Adrenal gland (tissue), 19 donors: ENCODE measurements around the gene CHD1. TPM values are rescaled to one million over a fixed set of nuclear protein-coding genes. Genes with fewer than 3 reads are reported as not detected.

ENCODE experiments used
- DNase-seq, 7 donors: peaks; one replicate each; pipeline ENCODE4 v3.0.0-alpha.2; 2019 to 2020
- H3K27ac ChIP-seq, 5 donors: fragments of 200-600 bp; sonication (generic) in 4 of 5; 1 replicate in 3 of 5; 2 replicates in 2 of 5; pipeline versions ENCODE4 v1.5.1 to v1.8.0; 2016 to 2020; ENCODE audit warnings: mild to moderate bottlenecking in 1 of 5
- H3K27me3 ChIP-seq: fragments of 200-600 bp; 2 replicates; pipeline ENCODE4 v1.8.0; 2021
- H3K36me3 ChIP-seq, 2 donors: fragments of 200-600 bp; replicated peaks in 1 of 2; 1 replicate in 1 of 2; 2 replicates in 1 of 2; pipeline versions ENCODE4 v1.5.1 to v1.8.0; 2018 to 2022
- H3K4me1 ChIP-seq, 2 donors: fragments of 200-600 bp; replicated peaks in 1 of 2; 1 replicate in 1 of 2; 2 replicates in 1 of 2; pipeline versions ENCODE4 v1.5.1 to v1.8.0; 2018 to 2021
- H3K4me3 ChIP-seq, 4 donors: fragments of 200-600 bp; sonication (generic) in 3 of 4; one replicate each; pipeline ENCODE4 v1.5.1; 2016 to 2018
- H3K9me3 ChIP-seq, 3 donors: fragments of 200-600 bp; sonication (generic) in 1 of 3; replicated peaks in 1 of 3; 1 replicate in 2 of 3; 2 replicates in 1 of 3; pipeline versions ENCODE4 v1.5.1 to v1.8.0; 2016 to 2021
- POLR2A ChIP-seq, 2 donors: fragments of 450-650 bp; IDR thresholded peaks; one replicate each; pipeline ENCODE4 v1.6.1; 2017; ENCODE audit warnings: antibody characterized with exemption in 2 of 2, mild to moderate bottlenecking in 2 of 2, moderate library complexity in 1 of 2
- WGBS, 4 donors: extraction: QIAGEN DNeasy Blood & Tissue Kit in 2 of 4; methylation state at CpG; one replicate each; pipeline versions ENCODE4 v1.1.5 to v1.1.7; 2013 to 2017; 5-methylcytosine and 5-hydroxymethylcytosine counted together
- intact Hi-C, 2 donors: fragments of 100-400 bp; cut with DNase I; formaldehyde crosslinking; loops; one replicate each; pipeline versions ENCODE4 v1.14.1 to v1.15.0; 2022 to 2023
- long read RNA-seq, 10 donors: library from polyadenylated mRNA in 3 of 10; unstranded in 2 of 10; stranded (forward) in 1 of 10; transcript quantifications; one replicate each; pipeline ENCODE4 v2.0.0 and lab custom pipeline, GENCODE V29; 2021 to 2026
- polyA plus RNA-seq, 3 donors: library from polyadenylated mRNA; stranded (reverse); fragments of 200-250 nt in 2 of 3; fragments of 350-450 nt in 1 of 3; fragmentation: Illumina TruSeq in 1 of 3; extraction: RNeasy Lipid Tissue Mini Kit (QIAGEN cat#74804) in 1 of 3; gene quantifications; one replicate each; pipeline ENCODE4 v1.2.3, GENCODE V29; 2013 to 2014
- total RNA-seq, 9 donors: library from RNA; depleted of rRNA in 4 of 9; stranded (reverse); fragments of >200 nt in 4 of 9; fragments of 120-200 nt in 1 of 9; fragmentation: NEBNext Ultra II Directional in 1 of 9; extraction: Animal tissue kit (Norgen Biotek cat#: 25700) in 1 of 9; gene quantifications; one replicate each; pipeline versions ENCODE4 v1.1.0 to v1.2.4, GENCODE V29; 2013 to 2023
- TF ChIP-seq, protein P1 (sequence below), 6 experiments: fragments of 450-650 bp in 4 of 6; fragments of 200-600 bp in 2 of 6; sonication (generic) in 1 of 6; IDR thresholded peaks; 1 replicate in 5 of 6; 2 replicates in 1 of 6; pipeline versions ENCODE4 v1.5.1 to v1.8.0; 2016 to 2021; ENCODE audit warnings: antibody characterized with exemption in 6 of 6, mild to moderate bottlenecking in 2 of 6, moderate library complexity in 1 of 6
- donor health status: healthy with polysubstance abuse.
- donor health status: Bipolar disorder and iron deficiency.
- donor health status: DM: yes; HTN: yes; CAD: no.
- donor health status: DM: no; HTN: no; CAD: no.
- donor health status: DM: no; HTN: no; CAD: no.
- donor health status: DM: yes; HTN: yes; CAD: no.

The CHD1 gene
- total RNA-seq = 10 to 100 TPM; 16.0 to 64.9 (median 26.8) TPM
- polyA plus RNA-seq = 10 to 100 TPM; 24.9 to 33.5 (median 31.4) TPM
- long read RNA-seq, donor 1, full-length matches to known transcripts = 12 of 12 reads
- long read RNA-seq, donor 1, partial matches to known transcripts = 0 of 12 reads
- long read RNA-seq, donor 1, other reads (novel, unspliced or antisense) = 0 of 12 reads
- long read RNA-seq, donor 2, transcript CHD1-205 (4 exons, 724 nt) = major isoform, 6 of 11 reads
- long read RNA-seq, donor 2, partial matches to known transcripts = 0 of 11 reads
- long read RNA-seq, donor 2, other reads (novel, unspliced or antisense) = 0 of 11 reads
- long read RNA-seq, donor 3, partial matches to known transcripts = 0 of 6 reads
- long read RNA-seq, donor 3, other reads (novel, unspliced or antisense) = 0 of 6 reads
- long read RNA-seq, donor 4, partial matches to known transcripts = 12 of 15 reads
- long read RNA-seq, donor 4, other reads (novel, unspliced or antisense) = 3 of 15 reads
- long read RNA-seq, donor 5, full-length matches to known transcripts = 6 of 8 reads
- long read RNA-seq, donor 5, partial matches to known transcripts = 1 of 8 reads
- long read RNA-seq, donor 5, other reads (novel, unspliced or antisense) = 1 of 8 reads
- long read RNA-seq, donor 6, partial matches to known transcripts = 9 of 10 reads
- long read RNA-seq, donor 6, other reads (novel, unspliced or antisense) = 0 of 10 reads
- long read RNA-seq, donor 7, partial matches to known transcripts = 0 of 5 reads
- long read RNA-seq, donor 7, other reads (novel, unspliced or antisense) = 0 of 5 reads
- long read RNA-seq, donor 8, full-length matches to known transcripts = 18 of 23 reads
- long read RNA-seq, donor 8, partial matches to known transcripts = 5 of 23 reads
- long read RNA-seq, donor 8, other reads (novel, unspliced or antisense) = 0 of 23 reads
- long read RNA-seq, donor 9, partial matches to known transcripts = 0 of 3 reads
- long read RNA-seq, donor 9, other reads (novel, unspliced or antisense) = 0 of 3 reads
- long read RNA-seq, donor 10, partial matches to known transcripts = 0 of 1 reads
- long read RNA-seq, donor 10, other reads (novel, unspliced or antisense) = 0 of 1 reads

DNA sequence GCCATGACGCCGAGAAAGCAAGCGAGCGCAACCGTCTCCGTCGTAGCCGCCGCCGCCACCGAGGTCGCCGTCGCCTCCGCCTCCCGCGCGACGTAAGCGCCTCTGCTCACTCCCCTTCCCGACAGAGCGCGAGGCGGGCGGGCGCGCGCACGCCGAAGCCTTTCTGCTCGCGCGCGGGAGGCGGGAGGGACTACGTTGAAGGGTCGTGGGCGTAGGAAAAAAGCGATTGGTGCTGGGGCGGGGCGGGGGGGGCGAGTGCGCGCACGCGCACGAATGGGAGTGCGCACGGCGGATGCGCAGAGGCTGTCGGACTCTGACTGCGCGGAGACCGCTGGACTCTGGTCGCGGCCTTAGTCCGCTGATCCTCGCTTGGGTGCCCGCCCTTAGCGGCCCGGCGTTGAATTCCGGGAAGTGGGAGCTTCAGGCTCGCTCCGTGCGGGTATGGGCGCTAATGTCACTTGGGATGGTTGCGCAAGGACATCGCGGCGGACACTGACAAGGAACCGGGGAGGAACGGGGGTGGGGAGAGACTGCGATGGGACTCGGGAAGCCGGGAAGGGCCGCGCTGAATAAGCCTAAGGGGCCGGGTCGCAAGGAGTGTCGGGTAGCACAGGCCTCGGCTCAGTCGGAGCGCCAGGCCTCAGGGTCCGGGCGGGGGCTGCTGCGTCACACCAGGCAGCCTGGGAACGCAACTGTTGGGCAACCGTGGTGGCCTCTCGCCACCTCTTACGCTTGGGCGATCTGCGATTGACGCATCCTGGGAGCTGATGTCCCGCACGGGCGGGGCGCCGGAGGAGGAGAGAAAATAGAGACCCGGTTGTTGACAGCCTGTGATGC, at the start of gene CHD1:
Gene CHD1, minus strand, starts transcription at position 135 of the 837 bp plus-strand sequence. CDS start 2,621 bp downstream, outside the sequence.
- Histone ChIP-seq H3K4me3 (peak within 1 kb of the TSS; percentile 70 to 94 (median 86)), H3K9me3 (no peaks in the 10 kb centered on the region), H3K27ac (peak within 1 kb of the TSS; percentile 97 to 100 (median 100)), H3K4me1 (peaks cover 8 to 39% of the 10 kb centered on the region in 2 donors), H3K36me3 (peaks cover 0 to 9% of the 10 kb centered on the region in 2 donors), H3K27me3 (no peaks in the 10 kb centered on the region)
- 0 to 1% (median 0%) methylated on average over 28 to 101 of the region's 101 CpGs for WGBS, 4 donors
- peak; percentile 95 to 99 (median 97) for DNase-seq
- TF ChIP-seq, protein P1, sequence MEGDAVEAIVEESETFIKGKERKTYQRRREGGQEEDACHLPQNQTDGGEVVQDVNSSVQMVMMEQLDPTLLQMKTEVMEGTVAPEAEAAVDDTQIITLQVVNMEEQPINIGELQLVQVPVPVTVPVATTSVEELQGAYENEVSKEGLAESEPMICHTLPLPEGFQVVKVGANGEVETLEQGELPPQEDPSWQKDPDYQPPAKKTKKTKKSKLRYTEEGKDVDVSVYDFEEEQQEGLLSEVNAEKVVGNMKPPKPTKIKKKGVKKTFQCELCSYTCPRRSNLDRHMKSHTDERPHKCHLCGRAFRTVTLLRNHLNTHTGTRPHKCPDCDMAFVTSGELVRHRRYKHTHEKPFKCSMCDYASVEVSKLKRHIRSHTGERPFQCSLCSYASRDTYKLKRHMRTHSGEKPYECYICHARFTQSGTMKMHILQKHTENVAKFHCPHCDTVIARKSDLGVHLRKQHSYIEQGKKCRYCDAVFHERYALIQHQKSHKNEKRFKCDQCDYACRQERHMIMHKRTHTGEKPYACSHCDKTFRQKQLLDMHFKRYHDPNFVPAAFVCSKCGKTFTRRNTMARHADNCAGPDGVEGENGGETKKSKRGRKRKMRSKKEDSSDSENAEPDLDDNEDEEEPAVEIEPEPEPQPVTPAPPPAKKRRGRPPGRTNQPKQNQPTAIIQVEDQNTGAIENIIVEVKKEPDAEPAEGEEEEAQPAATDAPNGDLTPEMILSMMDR (IDR thresholded peaks at IDR 0.05) = no peak
- peak; percentile 95 to 98 for TF ChIP-seq POLR2A (IDR thresholded peaks at IDR 0.05)
- intact Hi-C loops = no loop called here

DNA sequence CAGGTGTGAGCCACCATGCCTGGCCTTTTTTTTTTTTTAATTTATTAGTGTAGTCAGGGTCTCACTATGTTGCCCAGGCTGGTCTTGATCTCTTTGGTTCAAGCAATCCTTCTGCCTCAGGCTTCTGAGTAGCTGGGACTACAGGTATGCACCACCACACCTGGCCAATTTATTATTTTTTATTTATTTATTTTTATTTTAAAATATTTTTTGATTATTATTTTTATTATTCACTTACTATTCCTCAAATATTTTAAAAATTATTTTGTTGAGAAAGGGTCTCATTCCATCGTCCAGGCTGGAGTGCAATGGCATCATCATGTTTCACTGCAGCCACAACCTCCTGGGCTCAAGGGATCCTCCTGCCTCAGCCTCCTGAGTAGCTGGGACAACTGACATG, 49.7 kb upstream of the CHD1 start:
- Histone ChIP-seq H3K9me3 (no peaks in the 10 kb centered on the region), H3K4me3 (no peak overlapping the region), H3K27me3 (no peaks in the 10 kb centered on the region), H3K4me1 (no peaks in the 10 kb centered on the region), H3K27ac (no peak overlapping the region), H3K36me3 (no peaks in the 10 kb centered on the region)
- no peak for DNase-seq
- TF ChIP-seq POLR2A (IDR thresholded peaks at IDR 0.05) = no peak
- TF ChIP-seq, protein P1 (IDR thresholded peaks at IDR 0.05) = no peak
- WGBS, 4 donors = 92 to 100% (median 97%) methylated on average over 1 of the region's 1 CpG
- intact Hi-C loops = no loop called here

DNA sequence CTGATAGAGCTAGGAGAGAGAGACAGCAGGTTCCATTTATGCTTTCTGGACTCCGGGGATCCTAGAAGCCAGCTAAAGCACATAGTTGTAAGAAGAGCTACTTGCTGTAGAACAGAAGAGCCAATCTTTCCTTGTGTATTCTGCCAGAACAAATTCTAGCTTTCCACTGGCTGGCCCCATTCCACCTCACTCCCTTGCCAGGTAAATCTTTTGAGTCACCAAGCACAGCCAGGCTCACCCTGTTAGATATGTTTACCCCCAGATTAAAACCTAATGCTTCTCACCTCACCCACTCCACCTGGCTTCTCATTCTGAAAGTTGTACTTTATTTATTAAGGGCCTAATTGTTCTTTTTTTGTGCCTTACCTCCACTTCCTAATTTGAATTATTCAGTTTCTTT, 48.9 kb upstream of the CHD1 start:
- intact Hi-C loops = no loop called here
- no peaks in the 10 kb centered on the region for H3K9me3 ChIP-seq
- DNase-seq = no peak
- WGBS, 4 donors = 75 to 91% (median 85%) methylated on average over 1 of the region's 1 CpG
- TF ChIP-seq, protein P1 (IDR thresholded peaks at IDR 0.05) = no peak
- H3K4me3 ChIP-seq = no peak overlapping the region
- H3K4me1 ChIP-seq = no peaks in the 10 kb centered on the region
- no peaks in the 10 kb centered on the region for H3K27me3 ChIP-seq
- H3K27ac ChIP-seq = no peak overlapping the region
- no peaks in the 10 kb centered on the region for H3K36me3 ChIP-seq
